HepG2 (cell line): Measurements from ENCODE around the gene AFF1. TPM values are rescaled to one million over a fixed set of nuclear protein-coding genes. Genes with fewer than 3 reads are reported as not detected.

Source experiments
- ATAC-seq: fragments of 200-7000 bp; cut with Tn5 transposase; 3 replicates; pipeline ENCODE4 v1.9.1; 2020; ENCODE audit warnings: mild to moderate bottlenecking, moderate library complexity
- BruUV-seq: library from RNA; stranded (reverse); fragments of 400-500 nt; replicated peaks from 2 replicates; lab custom pipeline; 2021; lab: Mats Ljungman, UMichigan
- CTCF ChIA-PET: fragments of 300-600 bp; formaldehyde crosslinking; extraction: SDS; loops from one replicate; lab custom pipeline; 2021; ENCODE audit warnings: low total read pairs, inconsistent platforms, low intra/inter-chr PET ratio; lab: Yijun Ruan, JAX
- POLR2A ChIA-PET: fragments of 350-600 bp; sonication (Branson Sonifier 250); formaldehyde crosslinking; loops from one replicate; lab custom pipeline; 2020; ENCODE audit warnings: antibody characterized with exemption, inconsistent platforms; lab: Yijun Ruan, JAX
- DNase-seq: peaks from one replicate; pipeline ENCODE4 v3.0.0-alpha.2; 2015; ENCODE audit warnings: low spot score
- FAIRE-seq: peaks from 3 replicates; lab custom pipeline; 2011; peaks lifted over from hg19 to GRCh38; lab: Jason Lieb, UNC
- H2AFZ ChIP-seq: one replicate; pipeline ENCODE4 v1.6.1; 2011; ENCODE audit warnings: low read length, inconsistent platforms
- H3K27ac ChIP-seq: fragments of 300-600 bp; 3 replicates; pipeline ENCODE4 v1.8.0; 2011; ENCODE audit warnings: mixed run types, mild to moderate bottlenecking, mixed read lengths, low read length, inconsistent platforms; ENCODE audit not compliant: insufficient read depth; ENCODE audit errors: extremely low read length
- H3K27me3 ChIP-seq, 2 experiments: fragments of 200-600 bp in 1 of 2; 2 replicates in 1 of 2; 3 replicates in 1 of 2; pipeline versions ENCODE4 v1.6.0 to v1.8.0; 2011; ENCODE audit warnings: low read length in 2 of 2, mild to moderate bottlenecking in 2 of 2, moderate library complexity in 2 of 2, inconsistent platforms in 1 of 2; ENCODE audit not compliant: insufficient read depth in 2 of 2, control insufficient read depth in 1 of 2
- H3K36me3 ChIP-seq, 2 experiments: fragments of 200-600 bp in 1 of 2; replicated peaks in 1 of 2; 2 replicates in 1 of 2; 3 replicates in 1 of 2; pipeline versions ENCODE4 v1.5.1 to v1.8.0; 2011; ENCODE audit warnings: low read length in 2 of 2, inconsistent platforms in 1 of 2; ENCODE audit not compliant: insufficient read depth in 2 of 2, control insufficient read depth in 1 of 2
- H3K4me1 ChIP-seq: 2 replicates; pipeline ENCODE4 v1.5.1; 2012; ENCODE audit warnings: low read length, inconsistent platforms; ENCODE audit not compliant: insufficient read depth
- H3K4me2 ChIP-seq: 2 replicates; pipeline ENCODE4 v1.6.0; 2011; ENCODE audit warnings: low read depth, low read length, inconsistent platforms
- H3K4me3 ChIP-seq, 3 experiments: fragments of 200-600 bp in 1 of 3; sonication (generic), shearing (Covaris generic) in 1 of 3; replicated peaks in 1 of 3; 2 replicates each; pipeline ENCODE4 v1.5.1; 2011 to 2016; ENCODE audit warnings: low read length in 3 of 3, inconsistent platforms in 2 of 3, low read depth in 2 of 3, mild to moderate bottlenecking in 2 of 3, control low read depth in 1 of 3, mixed read lengths in 1 of 3; ENCODE audit not compliant: insufficient read depth in 1 of 3
- H3K79me2 ChIP-seq: one replicate; pipeline ENCODE4 v1.6.1; 2011; ENCODE audit warnings: low read length, inconsistent platforms; ENCODE audit not compliant: insufficient read depth
- H3K9ac ChIP-seq: 2 replicates; pipeline ENCODE4 v1.6.0; 2011; ENCODE audit warnings: mild to moderate bottlenecking, low read depth, low read length, inconsistent platforms; ENCODE audit not compliant: insufficient read depth
- H3K9me3 ChIP-seq: 2 replicates; pipeline ENCODE4 v1.5.1; 2012; ENCODE audit warnings: mild to moderate bottlenecking, low read length
- H4K20me1 ChIP-seq: 2 replicates; pipeline ENCODE4 v1.6.0; 2011; ENCODE audit warnings: inconsistent platforms, mild to moderate bottlenecking, low read length, moderate library complexity; ENCODE audit not compliant: insufficient read depth
- AGO2 ChIP-seq: fragments of 200-400 bp; formaldehyde crosslinking; optimal IDR thresholded peaks from 2 replicates; pipeline ENCODE3; 2017; ENCODE audit warnings: mild to moderate bottlenecking, low read depth, low read length, moderate library complexity
- CENPT ChIP-seq: sonication (generic); formaldehyde crosslinking; IDR thresholded peaks from 2 replicates; pipeline ENCODE4 v1.8.0; 2022; ENCODE audit warnings: low read depth, mild to moderate bottlenecking, moderate library complexity, missing genetic modification reagents
- MEIS1 ChIP-seq: sonication (generic); formaldehyde crosslinking; IDR thresholded peaks from 2 replicates; pipeline ENCODE4 v1.9.0; 2021; ENCODE audit warnings: mild to moderate bottlenecking, missing genetic modification reagents, moderate library complexity, borderline replicate concordance
- MYPOP ChIP-seq: sonication (generic); formaldehyde crosslinking; IDR thresholded peaks from 2 replicates; pipeline ENCODE4 v1.8.1; 2023; ENCODE audit warnings: mild to moderate bottlenecking, moderate library complexity, missing genetic modification reagents
- ZFAT ChIP-seq: sonication (generic); formaldehyde crosslinking; conservative IDR thresholded peaks from 2 replicates; pipeline ENCODE4 v1.8.1; 2023; ENCODE audit warnings: missing genetic modification reagents, inconsistent platforms
- ZFP36 ChIP-seq: fragments of 150-350 bp; IDR thresholded peaks from 2 replicates; pipeline ENCODE4 v1.6.1; 2018; ENCODE audit warnings: borderline replicate concordance, low read length, low read depth; ENCODE audit not compliant: partially characterized antibody
- ZKSCAN1 ChIP-seq: fragments of 150-350 bp; IDR thresholded peaks from 2 replicates; pipeline ENCODE4 v1.6.1; 2014; ENCODE audit warnings: low read length
- ZMYM3 ChIP-seq: sonication (generic); formaldehyde crosslinking; IDR thresholded peaks from 2 replicates; pipeline ENCODE4 v1.5.1; 2020; ENCODE audit warnings: mild to moderate bottlenecking, missing genetic modification reagents
- ZNF761 ChIP-seq: sonication (generic); formaldehyde crosslinking; conservative IDR thresholded peaks from 2 replicates; pipeline ENCODE4 v1.4.0; 2020; ENCODE audit warnings: mild to moderate bottlenecking, missing genetic modification reagents
- ZNF768 ChIP-seq: sonication (generic); formaldehyde crosslinking; IDR thresholded peaks from 2 replicates; pipeline ENCODE4 v1.4.0; 2020; ENCODE audit warnings: missing genetic modification reagents
- WGBS: methylation state at CpG from one replicate; pipeline ENCODE4 v1.1.6; 2017; ENCODE audit warnings: low lambda C conversion rate; 5-methylcytosine and 5-hydroxymethylcytosine counted together
- in situ Hi-C: cut with HindIII; loops from 2 replicates; pipeline ENCODE4 v1.10.0; 2017; ENCODE audit warnings: low pct_unique_long_range_greater_than_20kb; ENCODE audit not compliant: extremely low pct_ligation_motif_present
- intact Hi-C: fragments of 100-400 bp; cut with micrococcal nuclease; formaldehyde crosslinking; loops from one replicate; pipeline ENCODE4 v1.10.0; 2022; ENCODE audit not compliant: unreplicated experiment
- polyA plus RNA-seq, 8 experiments: library from polyadenylated mRNA; depleted of rRNA in 3 of 8; stranded (reverse) in 7 of 8; unstranded in 1 of 8; fragments of >200 nt; fragmentation: Illumina TruSeq in 4 of 8; extraction: Trizol in 4 of 8; gene quantifications; 2 replicates each; pipeline versions ENCODE4 v1.2.1 to v1.2.3, GENCODE V29; 2011 to 2016; ENCODE audit warnings: low read depth in 4 of 8, missing spikeins in 1 of 8, mixed read lengths in 1 of 8; ENCODE audit not compliant: insufficient read depth in 1 of 8
- total RNA-seq, 5 experiments: library from RNA; depleted of rRNA; stranded (reverse); fragments of >200 nt; fragmentation: Illumina TruSeq; extraction: Trizol; gene quantifications; 2 replicates each; pipeline ENCODE4 v1.2.3, GENCODE V29; 2016; ENCODE audit warnings: low read depth in 1 of 5
- TF ChIP-seq, protein P1 (sequence below): sonication (generic); formaldehyde crosslinking; IDR thresholded peaks from 2 replicates; pipeline ENCODE4 v1.5.1; 2020; ENCODE audit warnings: mild to moderate bottlenecking, missing genetic modification reagents, borderline replicate concordance
- TF ChIP-seq, protein P2 (sequence below): sonication (generic); formaldehyde crosslinking; IDR thresholded peaks from 2 replicates; pipeline ENCODE4 v1.4.0; 2020; ENCODE audit warnings: missing genetic modification reagents, borderline replicate concordance

AFF1 gene
- total and polyA plus RNA-seq, 2 of the 13 experiments (the other 11 are each of a cell fraction or from before 2014, with no cell fraction given), result 15.5 to 15.9 TPM

- Histone ChIP-seq H3K36me3 (peaks cover 10 to 13% of the 10 kb centered on the region in 2 experiments; a peak in 4 of 5 replicates), H3K4me1 (peaks cover 7% of the 10 kb centered on the region), H3K27me3 (no peaks in the 10 kb centered on the region), H3K4me3 (no peak overlapping the region), H3K9me3 (no peaks in the 10 kb centered on the region), H3K27ac (no peak overlapping the region), H3K9ac (no peak overlapping the region), H4K20me1 (no peaks in the 10 kb centered on the region), H3K79me2 (peaks cover 3% of the 10 kb centered on the region), H3K4me2 (no peak overlapping the region), H2AFZ (no peak overlapping the region)
- ChIA-PET POLR2A (no interaction called here), CTCF (no interaction called here)
- in situ Hi-C loops (no loop called here), intact Hi-C loops (no loop called here)
- FAIRE-seq (no peak), DNase-seq (no peak), ATAC-seq (peak; percentile 31; the same call in 2 of the 3 replicates)
- WGBS, result 87% methylated on average over 8 of the region's 10 CpGs
- no TSS peak for BruUV-seq
- TF ChIP-seq AGO2 (no peak), ZMYM3 (CRISPR knock-in tag) (no peak), MEIS1 (CRISPR knock-in tag) (no peak), MYPOP (CRISPR knock-in tag) (no peak), ZNF761 (no peak), ZFAT (CRISPR knock-in tag) (no peak), ZNF768 (CRISPR knock-in tag) (no peak), CENPT (CRISPR knock-in tag) (no peak), ZKSCAN1 (no peak), ZFP36 (no peak)
- TF ChIP-seq, protein P1, sequence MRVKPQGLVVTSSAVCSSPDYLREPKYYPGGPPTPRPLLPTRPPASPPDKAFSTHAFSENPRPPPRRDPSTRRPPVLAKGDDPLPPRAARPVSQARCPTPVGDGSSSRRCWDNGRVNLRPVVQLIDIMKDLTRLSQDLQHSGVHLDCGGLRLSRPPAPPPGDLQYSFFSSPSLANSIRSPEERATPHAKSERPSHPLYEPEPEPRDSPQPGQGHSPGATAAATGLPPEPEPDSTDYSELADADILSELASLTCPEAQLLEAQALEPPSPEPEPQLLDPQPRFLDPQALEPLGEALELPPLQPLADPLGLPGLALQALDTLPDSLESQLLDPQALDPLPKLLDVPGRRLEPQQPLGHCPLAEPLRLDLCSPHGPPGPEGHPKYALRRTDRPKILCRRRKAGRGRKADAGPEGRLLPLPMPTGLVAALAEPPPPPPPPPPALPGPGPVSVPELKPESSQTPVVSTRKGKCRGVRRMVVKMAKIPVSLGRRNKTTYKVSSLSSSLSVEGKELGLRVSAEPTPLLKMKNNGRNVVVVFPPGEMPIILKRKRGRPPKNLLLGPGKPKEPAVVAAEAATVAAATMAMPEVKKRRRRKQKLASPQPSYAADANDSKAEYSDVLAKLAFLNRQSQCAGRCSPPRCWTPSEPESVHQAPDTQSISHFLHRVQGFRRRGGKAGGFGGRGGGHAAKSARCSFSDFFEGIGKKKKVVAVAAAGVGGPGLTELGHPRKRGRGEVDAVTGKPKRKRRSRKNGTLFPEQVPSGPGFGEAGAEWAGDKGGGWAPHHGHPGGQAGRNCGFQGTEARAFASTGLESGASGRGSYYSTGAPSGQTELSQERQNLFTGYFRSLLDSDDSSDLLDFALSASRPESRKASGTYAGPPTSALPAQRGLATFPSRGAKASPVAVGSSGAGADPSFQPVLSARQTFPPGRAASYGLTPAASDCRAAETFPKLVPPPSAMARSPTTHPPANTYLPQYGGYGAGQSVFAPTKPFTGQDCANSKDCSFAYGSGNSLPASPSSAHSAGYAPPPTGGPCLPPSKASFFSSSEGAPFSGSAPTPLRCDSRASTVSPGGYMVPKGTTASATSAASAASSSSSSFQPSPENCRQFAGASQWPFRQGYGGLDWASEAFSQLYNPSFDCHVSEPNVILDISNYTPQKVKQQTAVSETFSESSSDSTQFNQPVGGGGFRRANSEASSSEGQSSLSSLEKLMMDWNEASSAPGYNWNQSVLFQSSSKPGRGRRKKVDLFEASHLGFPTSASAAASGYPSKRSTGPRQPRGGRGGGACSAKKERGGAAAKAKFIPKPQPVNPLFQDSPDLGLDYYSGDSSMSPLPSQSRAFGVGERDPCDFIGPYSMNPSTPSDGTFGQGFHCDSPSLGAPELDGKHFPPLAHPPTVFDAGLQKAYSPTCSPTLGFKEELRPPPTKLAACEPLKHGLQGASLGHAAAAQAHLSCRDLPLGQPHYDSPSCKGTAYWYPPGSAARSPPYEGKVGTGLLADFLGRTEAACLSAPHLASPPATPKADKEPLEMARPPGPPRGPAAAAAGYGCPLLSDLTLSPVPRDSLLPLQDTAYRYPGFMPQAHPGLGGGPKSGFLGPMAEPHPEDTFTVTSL (CRISPR knock-in tag), result no peak
- TF ChIP-seq, protein P2, sequence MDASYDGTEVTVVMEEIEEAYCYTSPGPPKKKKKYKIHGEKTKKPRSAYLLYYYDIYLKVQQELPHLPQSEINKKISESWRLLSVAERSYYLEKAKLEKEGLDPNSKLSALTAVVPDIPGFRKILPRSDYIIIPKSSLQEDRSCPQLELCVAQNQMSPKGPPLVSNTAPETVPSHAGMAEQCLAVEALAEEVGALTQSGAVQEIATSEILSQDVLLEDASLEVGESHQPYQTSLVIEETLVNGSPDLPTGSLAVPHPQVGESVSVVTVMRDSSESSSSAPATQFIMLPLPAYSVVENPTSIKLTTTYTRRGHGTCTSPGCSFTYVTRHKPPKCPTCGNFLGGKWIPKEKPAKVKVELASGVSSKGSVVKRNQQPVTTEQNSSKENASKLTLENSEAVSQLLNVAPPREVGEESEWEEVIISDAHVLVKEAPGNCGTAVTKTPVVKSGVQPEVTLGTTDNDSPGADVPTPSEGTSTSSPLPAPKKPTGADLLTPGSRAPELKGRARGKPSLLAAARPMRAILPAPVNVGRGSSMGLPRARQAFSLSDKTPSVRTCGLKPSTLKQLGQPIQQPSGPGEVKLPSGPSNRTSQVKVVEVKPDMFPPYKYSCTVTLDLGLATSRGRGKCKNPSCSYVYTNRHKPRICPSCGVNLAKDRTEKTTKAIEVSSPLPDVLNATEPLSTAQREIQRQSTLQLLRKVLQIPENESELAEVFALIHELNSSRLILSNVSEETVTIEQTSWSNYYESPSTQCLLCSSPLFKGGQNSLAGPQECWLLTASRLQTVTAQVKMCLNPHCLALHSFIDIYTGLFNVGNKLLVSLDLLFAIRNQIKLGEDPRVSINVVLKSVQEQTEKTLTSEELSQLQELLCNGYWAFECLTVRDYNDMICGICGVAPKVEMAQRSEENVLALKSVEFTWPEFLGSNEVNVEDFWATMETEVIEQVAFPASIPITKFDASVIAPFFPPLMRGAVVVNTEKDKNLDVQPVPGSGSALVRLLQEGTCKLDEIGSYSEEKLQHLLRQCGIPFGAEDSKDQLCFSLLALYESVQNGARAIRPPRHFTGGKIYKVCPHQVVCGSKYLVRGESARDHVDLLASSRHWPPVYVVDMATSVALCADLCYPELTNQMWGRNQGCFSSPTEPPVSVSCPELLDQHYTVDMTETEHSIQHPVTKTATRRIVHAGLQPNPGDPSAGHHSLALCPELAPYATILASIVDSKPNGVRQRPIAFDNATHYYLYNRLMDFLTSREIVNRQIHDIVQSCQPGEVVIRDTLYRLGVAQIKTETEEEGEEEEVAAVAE (CRISPR knock-in tag), result no peak
Measured at GRCh38 chr4:87053802-87054767, 119.3 kb downstream of the AFF1 start.
